Superior temporal gyrus (tissue), 1 donor: ENCODE measurements around the gene TRMT112.
"Not testable (repeated sequence)": the region's sequence is repeated elsewhere in the genome, so short reads cannot be mapped to it uniquely, and the experiment has no call there.

Source experiments
- DNase-seq: peaks from one replicate; pipeline ENCODE4 v3.0.0-alpha.2; 2016; ENCODE audit errors: extremely low spot score

Gene TRMT112

DNA sequence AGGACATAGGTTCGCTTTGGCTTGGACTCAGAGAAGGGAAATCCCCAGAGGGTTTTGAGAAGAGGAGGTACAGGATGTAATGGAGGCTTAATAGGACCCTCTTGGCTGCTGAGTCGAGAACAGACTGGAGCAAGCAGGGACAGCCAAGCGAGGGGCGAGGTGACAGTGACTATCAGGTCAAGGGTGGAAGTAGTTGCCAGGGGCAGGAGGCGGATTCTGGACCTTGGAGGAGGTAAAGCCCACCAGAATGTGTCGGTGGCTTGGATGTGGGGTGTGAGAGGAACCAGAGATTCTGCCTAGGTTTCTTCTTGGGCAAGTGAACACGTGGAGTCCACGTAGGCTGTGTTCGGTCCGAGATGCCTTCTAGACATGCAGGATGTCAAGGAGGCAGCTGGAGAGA, 4.4 kb downstream of the TRMT112 start:
- no peak for DNase-seq

DNA sequence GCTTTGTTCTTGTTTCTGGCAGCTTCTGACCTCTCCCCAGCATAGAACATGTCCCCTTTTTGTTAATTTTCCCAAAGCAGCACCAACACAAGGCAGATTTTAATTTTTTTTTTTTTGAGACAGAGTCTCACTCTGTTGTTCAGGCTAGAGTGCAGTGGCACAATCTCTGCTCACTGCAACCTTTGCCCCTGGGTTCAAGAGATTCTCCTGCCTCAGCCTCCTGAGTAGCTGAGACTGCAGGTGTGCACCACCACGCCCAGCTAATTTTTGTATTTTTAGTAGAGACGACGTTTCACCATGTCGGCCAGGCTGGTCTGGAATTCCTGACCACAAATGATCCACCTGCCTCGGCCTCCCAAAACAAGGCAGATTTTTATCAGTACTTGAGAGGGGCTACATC, 9.6 kb downstream of the TRMT112 start:
- not testable (repeated sequence) for DNase-seq

DNA sequence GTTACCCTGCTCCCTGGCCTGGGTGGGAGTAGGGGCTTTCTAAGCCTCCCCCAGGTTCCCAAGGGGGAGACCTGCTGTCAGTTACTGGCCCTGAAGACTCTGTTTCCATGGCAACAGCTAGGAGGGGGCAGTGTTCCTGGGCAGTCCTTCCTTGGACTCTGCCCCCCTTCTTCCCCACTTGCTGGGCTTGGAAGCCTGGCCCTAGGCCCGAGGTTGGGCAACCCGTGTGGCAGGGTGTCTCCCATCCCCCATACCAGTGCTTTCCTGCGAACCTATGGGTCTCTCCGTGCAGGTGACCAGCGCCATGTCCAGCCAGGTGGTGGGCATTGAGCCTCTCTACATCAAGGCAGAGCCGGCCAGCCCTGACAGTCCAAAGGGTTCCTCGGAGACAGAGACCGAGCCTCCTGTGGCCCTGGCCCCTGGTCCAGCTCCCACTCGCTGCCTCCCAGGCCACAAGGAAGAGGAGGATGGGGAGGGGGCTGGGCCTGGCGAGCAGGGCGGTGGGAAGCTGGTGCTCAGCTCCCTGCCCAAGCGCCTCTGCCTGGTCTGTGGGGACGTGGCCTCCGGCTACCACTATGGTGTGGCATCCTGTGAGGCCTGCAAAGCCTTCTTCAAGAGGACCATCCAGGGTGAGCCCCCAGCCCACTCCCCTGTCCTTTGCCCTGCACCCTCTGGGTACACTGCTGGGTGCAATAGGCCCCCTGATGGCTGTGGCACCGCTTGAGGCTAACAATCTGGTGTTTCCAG, 10.3 kb downstream of the TRMT112 start:
- DNase-seq: no peak

DNA sequence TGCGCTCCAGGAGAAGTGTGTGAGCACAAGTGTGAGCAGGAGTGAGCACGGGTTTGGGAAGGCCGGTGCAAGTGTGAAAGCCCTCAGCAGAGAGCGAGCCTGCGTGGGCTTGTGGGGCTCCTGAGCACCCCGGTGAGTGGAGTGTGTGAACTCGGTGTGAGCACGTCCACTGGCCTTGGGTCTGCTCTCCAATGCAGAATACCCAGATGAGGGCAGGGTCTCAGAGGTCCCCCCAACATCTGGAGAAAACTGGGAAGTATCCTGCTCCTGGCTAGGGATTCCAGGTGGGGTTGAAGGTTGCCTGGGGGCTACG, 10.8 kb downstream of the TRMT112 start:
- DNase-seq: no peak

DNA sequence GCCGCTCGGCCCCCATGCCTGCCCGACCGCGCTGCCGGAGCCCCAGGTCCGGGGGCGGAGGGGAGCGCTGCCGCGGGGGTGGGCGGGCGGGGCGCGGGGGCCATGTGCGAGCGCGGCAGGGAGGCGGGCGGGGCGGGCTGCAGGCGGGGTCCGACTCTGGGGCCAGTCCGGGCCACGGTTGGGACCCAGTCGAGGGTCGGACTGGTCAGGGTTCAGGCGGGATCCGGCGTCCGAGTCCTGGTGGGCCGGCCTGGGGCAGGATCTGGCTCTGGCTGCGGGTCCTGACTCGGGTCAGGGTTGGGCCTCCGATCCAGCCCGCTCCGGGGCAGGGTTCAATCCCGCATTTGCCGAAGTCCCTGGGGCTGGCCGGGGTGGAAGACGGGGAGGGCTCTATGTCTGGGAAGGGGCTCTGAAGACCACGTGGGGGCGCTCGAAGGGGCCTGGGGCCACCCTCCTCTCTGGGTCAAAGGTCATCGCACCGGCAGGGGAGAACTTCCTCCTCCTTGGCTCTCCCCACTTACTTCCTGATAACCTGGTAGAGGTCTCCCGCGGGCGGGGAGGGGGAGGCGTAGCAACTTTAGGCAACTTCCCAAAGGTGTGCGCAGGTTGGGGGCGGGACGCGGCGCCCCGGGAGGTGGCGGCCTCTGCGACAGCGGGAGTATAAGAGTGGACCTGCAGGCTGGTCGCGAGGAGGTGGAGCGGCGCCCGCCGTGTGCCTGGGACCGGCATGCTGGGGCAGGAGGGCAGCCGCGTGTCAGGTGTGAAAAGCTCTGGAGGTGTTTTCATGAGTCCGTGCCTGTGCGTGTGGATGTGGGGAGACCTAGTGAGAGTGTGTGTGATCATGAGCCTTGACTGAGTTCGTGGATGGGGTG, 11.4 kb downstream of the TRMT112 start:
- peak; percentile 42 for DNase-seq

DNA sequence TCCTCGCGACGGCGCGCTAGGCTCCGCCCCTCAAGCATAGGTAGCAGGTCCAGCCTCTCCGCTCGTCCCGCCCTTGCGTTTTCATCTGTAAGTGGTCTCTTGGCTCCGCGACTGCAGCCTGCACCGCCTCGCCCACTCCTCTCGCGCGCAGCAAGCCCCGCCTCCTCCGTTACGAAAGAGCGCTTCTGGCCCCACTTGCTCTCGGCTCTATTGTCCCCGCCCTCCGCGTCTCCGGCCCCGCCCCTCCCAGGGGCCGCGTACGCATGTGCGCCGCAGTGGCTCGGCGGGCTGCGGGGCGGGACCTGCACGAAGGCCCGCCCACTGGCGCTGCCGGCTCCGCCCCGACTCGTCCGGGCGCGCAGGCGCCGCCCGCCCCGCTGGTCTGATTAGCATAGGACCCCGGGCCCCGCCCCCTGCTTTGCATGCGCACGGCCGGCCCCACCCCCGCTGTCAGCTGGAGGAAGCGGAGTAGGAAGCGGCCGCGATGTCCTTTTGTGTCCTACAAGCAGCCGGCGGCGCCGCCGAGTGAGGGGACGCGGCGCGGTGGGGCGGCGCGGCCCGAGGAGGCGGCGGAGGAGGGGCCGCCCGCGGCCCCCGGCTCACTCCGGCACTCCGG, 12.2 kb downstream of the TRMT112 start, which contains the start of gene ESRRA:
ESRRA (plus strand) TSS at position 450 of the 616 bp plus-strand sequence. CDS start 1,656 bp downstream, outside the sequence.
- DNase-seq: peak; percentile 97

DNA sequence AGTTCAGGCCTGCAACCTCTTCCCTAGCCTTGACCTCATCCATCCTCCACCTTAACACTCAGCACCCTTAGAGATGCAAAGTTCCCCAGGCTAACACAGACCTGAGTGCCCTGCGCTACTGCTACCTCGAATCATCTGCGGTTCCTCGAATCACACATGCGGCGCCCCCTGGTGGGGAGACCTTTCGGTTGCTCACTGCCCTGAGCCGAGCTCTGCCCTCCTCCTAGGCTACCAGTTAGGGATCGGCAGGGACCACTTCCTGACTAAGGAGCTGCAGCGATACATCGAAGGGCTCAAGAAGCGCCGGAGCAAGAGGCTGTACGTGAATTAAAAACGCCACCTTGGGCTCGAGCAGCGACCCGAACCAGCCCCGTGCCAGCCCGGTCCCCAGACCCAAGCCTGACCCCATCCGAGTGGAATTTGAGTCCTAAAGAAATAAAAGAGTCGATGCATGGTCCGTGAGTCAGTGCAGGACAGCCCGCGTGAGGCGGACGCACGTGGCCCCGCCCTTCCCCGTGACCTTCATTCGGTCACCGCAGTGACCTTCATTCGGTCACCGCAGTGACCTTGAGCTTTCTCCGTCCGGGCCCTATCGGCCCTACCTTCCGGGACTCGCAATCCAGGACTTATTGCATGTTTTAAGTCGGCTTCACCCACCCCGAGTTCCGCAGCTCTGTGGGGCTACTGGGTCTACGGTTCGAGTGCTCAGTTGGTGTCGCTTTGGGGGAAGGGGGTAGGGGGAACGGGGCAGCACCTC, 12.9 kb downstream of the TRMT112 start:
- peak; percentile 93 for DNase-seq

DNA sequence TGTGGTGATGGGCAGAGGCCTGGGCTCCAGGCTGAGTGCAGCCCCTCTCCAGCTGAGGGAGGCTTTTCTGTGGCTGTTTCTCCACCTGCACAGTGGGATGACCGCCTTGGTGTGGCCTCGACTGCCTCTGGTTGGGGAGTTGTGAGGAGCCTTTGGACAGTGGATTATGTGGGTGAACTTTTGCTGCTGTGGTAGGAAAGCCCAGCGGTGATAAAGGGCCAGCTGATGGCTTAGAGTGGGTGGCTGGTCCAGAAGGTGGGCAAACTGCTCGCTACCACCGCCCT, 13.4 kb downstream of the TRMT112 start:
- DNase-seq: no peak

DNA sequence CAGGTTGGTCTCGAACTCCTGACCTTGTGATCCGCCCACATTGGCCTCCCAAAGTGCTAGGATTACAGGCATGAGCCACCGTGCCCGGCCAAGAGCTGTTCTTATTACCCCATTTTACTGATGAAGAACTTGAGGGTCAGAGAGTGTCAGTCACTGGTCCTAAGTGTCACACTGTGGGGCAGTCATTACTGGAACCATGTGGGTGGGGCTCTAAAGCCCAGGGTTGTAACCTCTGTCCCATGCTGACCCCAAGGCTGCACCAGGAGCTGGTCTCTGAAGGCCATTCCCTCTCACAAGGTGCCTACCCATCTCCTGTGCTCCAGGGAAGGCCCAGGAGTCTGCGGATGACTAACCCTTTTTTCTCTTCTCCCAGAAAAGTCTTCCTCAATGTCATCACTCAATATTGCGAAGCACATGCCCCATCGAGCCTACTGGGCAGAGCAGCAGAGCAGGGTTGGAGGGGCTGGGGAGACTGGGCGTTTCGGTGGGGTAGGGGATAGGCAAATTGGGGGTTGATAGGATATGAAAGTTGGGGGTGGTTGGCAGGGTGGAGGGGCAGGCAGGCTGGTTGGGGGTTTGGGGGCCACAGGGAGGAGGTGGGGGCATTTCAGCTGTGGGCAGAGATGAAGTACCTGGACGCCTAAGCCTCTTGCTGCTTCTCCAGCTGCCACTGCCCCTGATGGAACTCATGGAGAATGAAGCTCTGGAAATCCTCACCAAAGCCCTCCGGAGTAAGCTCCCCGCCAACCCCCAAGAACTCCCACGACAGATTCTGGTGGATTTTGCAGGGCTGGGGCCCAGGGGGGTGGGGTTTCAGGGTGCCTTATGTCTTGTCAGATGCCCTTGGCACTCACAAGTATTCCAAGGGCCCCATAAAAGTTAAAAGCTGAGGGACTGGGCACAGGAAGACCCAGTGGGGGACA, 14.0 kb downstream of the TRMT112 start:
- DNase-seq: no peak

DNA sequence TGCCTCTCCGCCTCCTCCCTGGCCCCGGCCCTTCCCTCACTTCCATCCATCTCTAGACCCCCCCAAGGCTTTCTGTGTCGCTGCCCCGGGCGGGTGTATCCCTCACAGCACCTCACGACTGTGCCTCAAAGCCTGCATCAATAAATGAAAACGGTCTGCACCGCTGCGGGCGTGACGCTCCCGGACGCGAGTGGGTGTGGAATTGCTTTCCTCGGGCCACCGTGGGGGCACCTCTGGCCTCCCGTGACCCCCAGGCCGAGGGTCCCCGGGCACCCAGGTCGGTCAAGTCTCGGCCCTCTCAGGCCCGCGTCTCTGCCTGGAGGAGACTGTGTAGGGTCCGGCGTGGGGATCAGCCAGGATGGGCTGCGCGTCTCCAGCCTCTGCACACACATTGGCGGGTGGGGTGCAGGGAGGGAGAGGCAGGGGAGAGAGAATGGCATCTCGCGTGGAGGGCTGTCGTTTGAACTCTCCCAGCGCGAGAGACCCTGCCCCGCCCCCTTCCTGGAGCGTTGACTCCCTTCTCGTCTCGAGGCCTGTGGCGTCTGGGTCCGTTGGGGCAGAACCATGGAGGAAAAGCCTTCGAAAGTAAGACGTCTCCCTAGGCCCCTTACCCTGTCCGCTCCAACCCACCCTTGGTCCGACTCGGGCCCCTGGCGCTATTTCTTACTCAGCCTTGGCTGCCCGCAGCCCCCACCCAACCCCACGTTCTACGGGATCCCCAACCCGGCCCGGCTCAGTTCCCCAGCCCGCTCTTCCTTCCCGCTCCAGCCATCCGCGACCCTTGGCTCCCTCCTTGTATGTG, 17.3 kb downstream of the TRMT112 start, which contains the start of gene CATSPERZ:
CATSPERZ (plus strand) TSS at position 512 of the 802 bp plus-strand sequence; CDS start at position 565, 53 bp downstream.
- DNase-seq: no peak

DNA sequence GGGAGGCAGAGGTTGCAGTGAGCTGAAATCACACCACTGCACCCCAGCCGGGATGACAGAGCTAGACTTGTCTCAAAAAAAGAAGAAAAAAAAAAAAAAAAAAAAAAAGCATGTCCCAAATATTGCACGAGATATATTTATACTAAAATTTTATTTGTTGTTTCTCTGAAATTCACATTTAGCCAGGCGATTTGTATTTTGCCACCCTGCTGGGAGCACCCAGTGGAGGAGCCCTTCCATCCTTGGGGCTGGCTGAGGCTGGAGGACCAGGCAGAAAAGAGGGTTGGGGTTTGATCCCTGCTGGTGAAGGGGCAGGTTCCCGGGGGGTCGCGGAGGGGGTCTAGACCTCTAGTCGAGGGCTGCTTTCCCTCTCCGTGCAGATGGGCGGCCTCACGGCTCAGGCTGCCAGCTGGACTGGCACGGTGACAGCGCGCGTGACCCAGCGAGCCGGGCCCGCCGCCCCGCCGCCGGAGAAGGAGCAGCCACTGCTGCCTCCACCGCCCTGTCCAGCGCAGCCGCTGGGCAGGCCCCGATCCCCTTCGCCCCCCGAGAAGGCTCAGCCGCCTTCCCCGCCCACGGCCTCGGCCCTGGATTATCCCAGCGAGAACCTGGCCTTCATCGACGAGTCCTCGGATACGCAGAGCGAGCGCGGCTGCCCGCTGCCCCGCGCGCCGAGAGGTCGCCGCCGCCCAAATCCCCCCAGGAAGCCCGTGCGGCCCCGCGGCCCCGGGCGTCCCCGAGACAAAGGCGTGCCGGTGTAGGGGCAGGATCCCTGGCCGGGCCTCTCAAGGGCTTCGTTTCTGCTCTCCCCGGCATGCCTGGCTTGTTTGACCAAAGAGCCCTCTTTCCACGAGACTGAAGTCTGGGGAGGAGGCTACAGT, 18.2 kb downstream of the TRMT112 start:
- peak; percentile 68 for DNase-seq

DNA sequence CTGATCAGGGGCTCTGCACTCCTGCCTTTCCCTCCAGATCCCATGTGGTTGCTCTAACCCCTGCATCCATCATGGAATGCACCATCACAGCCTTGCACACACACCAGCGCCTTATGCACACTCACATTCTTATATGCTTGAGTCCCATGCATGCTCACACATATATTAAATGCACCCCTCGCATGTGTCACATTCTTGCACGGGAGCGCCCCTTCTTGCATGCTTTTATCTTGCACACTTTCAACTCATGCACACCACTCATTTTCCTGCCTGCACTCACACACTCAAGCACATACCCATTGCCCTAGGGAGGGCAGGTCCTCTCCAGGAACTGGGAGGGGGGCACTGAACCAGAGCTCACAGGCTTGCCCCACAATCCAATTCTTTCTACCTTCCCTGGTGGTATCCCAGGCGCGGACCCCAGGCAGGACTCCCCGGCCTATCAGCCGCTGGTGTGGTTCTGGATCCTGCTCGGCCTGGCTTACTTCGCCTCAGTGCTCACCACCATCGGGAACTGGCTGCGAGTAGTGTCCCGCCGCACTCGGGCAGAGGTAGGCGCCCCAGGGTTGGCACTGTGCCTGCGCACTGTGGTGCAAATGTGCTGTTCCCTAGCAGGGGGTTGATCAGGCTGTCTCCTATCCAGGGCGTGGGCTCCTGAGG, 19.5 kb downstream of the TRMT112 start:
- no peak for DNase-seq

DNA sequence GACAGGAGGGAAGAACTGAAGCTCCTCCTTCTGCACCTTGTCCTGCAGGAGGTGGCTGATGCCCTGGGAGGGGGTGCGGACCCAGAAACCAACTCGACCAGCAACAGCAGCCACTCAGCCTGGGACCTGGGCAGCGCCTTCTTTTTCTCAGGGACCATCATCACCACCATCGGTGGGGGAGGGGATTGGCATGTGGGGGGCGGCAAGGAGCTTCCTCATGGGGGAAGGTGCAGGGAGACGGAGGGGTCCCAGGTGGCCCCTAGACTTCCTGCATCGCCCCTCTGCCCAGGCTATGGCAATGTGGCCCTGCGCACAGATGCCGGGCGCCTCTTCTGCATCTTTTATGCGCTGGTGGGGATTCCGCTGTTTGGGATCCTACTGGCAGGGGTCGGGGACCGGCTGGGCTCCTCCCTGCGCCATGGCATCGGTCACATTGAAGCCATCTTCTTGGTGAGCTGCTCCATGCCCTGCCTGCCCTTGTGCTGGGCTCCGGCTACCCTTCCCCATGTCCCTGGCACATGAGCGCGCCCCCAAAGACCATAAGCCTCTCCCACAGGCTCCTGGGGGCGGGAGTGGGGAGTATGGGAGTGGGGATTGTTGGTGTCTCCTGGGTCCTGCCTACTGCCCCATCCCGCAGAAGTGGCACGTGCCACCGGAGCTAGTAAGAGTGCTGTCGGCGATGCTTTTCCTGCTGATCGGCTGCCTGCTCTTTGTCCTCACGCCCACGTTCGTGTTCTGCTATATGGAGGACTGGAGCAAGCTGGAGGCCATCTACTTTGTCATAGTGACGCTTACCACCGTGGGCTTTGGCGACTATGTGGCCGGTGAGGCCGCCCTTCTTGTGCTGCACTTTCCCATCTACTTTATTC, 20.3 kb downstream of the TRMT112 start:
- no peak for DNase-seq

DNA sequence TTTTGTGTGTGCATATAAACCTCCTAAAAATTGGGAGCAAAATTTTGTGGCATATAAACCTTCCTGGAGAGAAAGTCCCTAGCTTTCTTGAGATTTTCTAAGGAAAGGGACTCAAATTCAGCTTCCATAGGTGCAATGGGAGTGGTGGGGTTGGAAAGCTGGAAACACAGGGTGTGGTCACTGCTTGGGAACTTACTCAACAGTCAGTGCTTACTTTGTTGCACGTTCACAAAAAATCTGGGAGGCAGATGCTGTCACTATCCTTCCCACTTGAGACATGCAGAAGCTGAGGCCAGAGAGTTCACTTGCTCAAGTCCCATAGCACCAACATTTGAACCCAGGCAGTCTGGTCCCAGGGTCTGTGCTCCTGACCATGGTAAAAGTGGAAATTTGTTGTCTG, 21.1 kb downstream of the TRMT112 start:
- no peak for DNase-seq

DNA sequence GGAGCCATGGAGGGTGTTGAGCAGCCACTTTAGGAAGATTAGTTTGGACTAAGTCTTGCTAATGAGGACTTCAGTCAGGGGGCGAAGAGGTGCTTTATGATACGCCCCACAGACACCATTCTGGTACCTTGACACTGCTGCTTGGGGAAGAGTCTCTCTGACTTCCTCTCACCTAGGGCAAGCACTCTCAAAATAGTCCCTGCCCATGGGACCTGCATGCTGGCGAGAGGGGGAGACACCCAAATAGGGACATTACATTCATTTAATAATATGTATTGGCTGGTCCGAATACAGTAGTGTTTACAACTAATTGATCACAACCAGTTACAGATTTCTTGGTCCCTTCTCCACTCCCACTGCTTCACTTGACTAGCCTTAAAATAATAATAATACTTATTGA, 21.6 kb downstream of the TRMT112 start:
- no peak for DNase-seq

DNA sequence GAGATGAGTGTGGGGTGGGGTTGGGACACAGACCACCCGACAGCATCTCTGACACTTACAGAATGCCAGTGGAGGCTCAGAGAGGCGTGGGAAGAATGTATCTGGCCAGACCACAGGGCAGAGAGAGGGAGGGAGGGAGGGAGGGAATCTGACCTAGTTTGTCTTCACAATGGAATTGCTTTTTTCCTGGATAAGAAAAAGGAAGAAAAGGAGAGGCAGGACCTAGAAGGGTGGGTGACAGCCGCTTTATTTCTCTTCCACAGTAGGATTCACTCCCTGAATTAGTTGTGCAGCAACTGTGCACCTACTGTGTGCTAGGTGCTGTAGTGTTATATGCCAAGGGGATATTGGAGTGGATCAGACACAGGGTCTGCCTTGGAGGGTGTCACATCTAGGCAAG, 22.6 kb downstream of the TRMT112 start:
- no peak for DNase-seq

DNA sequence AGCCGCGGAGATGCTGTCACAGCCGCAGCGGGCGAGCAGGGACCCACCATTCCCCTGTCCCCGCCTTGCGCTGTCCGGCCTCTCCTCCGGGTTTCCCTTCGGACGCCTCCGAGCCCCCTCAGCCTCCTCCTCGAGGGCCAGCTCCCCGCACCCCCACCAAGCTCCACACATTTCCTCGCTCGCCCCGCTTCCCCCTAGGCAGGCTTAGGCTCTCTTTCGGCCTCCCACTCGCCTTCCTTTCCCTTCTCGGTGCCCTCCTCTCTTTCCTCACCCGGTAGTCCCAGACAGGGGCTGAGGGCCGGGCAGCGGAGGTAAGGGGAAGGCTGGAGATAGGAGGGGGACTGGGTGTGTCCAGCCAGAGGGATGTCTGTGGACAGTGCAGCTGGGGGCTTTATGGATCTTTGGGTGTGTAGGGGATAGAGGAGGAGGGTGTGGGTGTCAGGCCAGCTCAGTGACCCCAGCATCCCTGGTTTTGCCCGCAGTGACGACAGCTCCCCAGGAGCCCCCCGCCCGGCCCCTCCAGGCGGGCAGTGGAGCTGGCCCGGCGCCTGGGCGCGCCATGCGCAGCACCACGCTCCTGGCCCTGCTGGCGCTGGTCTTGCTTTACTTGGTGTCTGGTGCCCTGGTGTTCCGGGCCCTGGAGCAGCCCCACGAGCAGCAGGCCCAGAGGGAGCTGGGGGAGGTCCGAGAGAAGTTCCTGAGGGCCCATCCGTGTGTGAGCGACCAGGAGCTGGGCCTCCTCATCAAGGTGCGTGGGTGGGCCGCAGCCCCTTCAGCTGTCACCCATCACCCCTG, 24.7 kb downstream of the TRMT112 start:
- no peak for DNase-seq
